GM23338 (cell line): ENCODE measurements around the gene PKHD1. TPM values are rescaled to one million over a fixed set of nuclear protein-coding genes. Genes with fewer than 3 reads are reported as not detected.
A peak's percentile ranks its signal among the peaks of the same experiment; 100 is the strongest.

Experiments used
- ATAC-seq: fragments of 200-7000 bp; cut with Tn5 transposase; 3 replicates; pipeline ENCODE4 v1.9.1; 2020
- DNase-seq: peaks from one replicate; pipeline ENCODE4 v3.0.0-alpha.2; 2015; ENCODE audit warnings: low spot score
- H2AFZ ChIP-seq: fragments of 200-600 bp; sonication (generic); 2 replicates; pipeline ENCODE4 v1.8.0; 2016; ENCODE audit warnings: antibody characterized with exemption, mild to moderate bottlenecking, moderate library complexity
- H3F3A ChIP-seq: fragments of 200-600 bp; sonication (generic); replicated peaks from 2 replicates; pipeline ENCODE4 v1.8.0; 2017; ENCODE audit warnings: antibody characterized with exemption, mixed run types, low read depth
- H3K27ac ChIP-seq: fragments of 200-600 bp; sonication (generic); 2 replicates; pipeline ENCODE4 v1.6.1; 2016; ENCODE audit warnings: low read depth
- H3K27me3 ChIP-seq: fragments of 200-600 bp; sonication (generic); 2 replicates; pipeline ENCODE4 v1.8.0; 2016; ENCODE audit warnings: mild to moderate bottlenecking, mixed run types, moderate library complexity; ENCODE audit not compliant: insufficient read depth
- H3K36me3 ChIP-seq: fragments of 200-600 bp; sonication (generic); 2 replicates; pipeline ENCODE4 v1.8.0; 2016; ENCODE audit warnings: mild to moderate bottlenecking; ENCODE audit not compliant: insufficient read depth
- H3K4me1 ChIP-seq: fragments of 200-600 bp; sonication (generic); 2 replicates; pipeline ENCODE4 v1.8.0; 2016; ENCODE audit warnings: mild to moderate bottlenecking, moderate library complexity; ENCODE audit not compliant: insufficient read depth
- H3K4me2 ChIP-seq: fragments of 200-600 bp; sonication (generic); 2 replicates; pipeline ENCODE4 v1.7.1; 2017; ENCODE audit warnings: mixed run types
- H3K4me3 ChIP-seq: fragments of 200-600 bp; sonication (generic); 2 replicates; pipeline ENCODE4 v1.6.1; 2016; ENCODE audit warnings: mixed run types
- H3K79me2 ChIP-seq: fragments of 200-600 bp; sonication (generic); replicated peaks from 2 replicates; pipeline ENCODE4 v1.8.0; 2017; ENCODE audit warnings: mild to moderate bottlenecking; ENCODE audit not compliant: insufficient read depth
- H3K9me2 ChIP-seq: fragments of 200-600 bp; sonication (generic); 2 replicates; pipeline ENCODE4 v1.8.0; 2017; ENCODE audit not compliant: insufficient read depth
- H4K20me1 ChIP-seq: fragments of 200-600 bp; sonication (generic); replicated peaks from 2 replicates; pipeline ENCODE4 v1.8.0; 2017; ENCODE audit warnings: mild to moderate bottlenecking; ENCODE audit not compliant: insufficient read depth
- H3K27ac Mint-ChIP-seq: 2 replicates; pipeline ENCODE4 v1.8.0; 2020; ENCODE audit warnings: inconsistent platforms, mild to moderate bottlenecking, moderate library complexity, mixed read lengths
- H3K27me3 Mint-ChIP-seq: 3 replicates; pipeline ENCODE4 v1.8.0; 2022; ENCODE audit warnings: low read depth, mild to moderate bottlenecking, moderate library complexity, mixed read lengths, inconsistent platforms; ENCODE audit not compliant: insufficient read depth, poor library complexity
- H3K36me3 Mint-ChIP-seq: 3 replicates; pipeline ENCODE4 v1.8.0; 2021; ENCODE audit warnings: low read depth, mild to moderate bottlenecking, inconsistent platforms, moderate library complexity, mixed read lengths
- H3K4me1 Mint-ChIP-seq: 3 replicates; pipeline ENCODE4 v1.8.0; 2020; ENCODE audit warnings: mild to moderate bottlenecking, inconsistent platforms, mixed read lengths
- H3K4me3 Mint-ChIP-seq: 3 replicates; pipeline ENCODE4 v1.8.0; 2021; ENCODE audit warnings: moderate library complexity, mild to moderate bottlenecking, inconsistent platforms, mixed read lengths
- H3K9me3 Mint-ChIP-seq: 3 replicates; pipeline ENCODE4 v1.8.0; 2020; ENCODE audit warnings: moderate library complexity, mild to moderate bottlenecking, inconsistent platforms, mixed read lengths
- EZH2 ChIP-seq: fragments of 200-600 bp; sonication (generic); IDR thresholded peaks from one replicate; pipeline ENCODE4 v1.8.0; 2017; ENCODE audit warnings: antibody characterized with exemption, mild to moderate bottlenecking, low read depth; ENCODE audit not compliant: unreplicated experiment
- JUNB ChIP-seq: IDR thresholded peaks from one replicate; pipeline ENCODE4 v1.6.1; 2016; ENCODE audit warnings: antibody characterized with exemption; ENCODE audit not compliant: unreplicated experiment
- NANOG ChIP-seq: IDR thresholded peaks from 2 replicates; pipeline ENCODE4 v1.6.1; 2016; ENCODE audit warnings: antibody characterized with exemption, borderline replicate concordance
- POLR2AphosphoS5 ChIP-seq: IDR thresholded peaks from 2 replicates; pipeline ENCODE4 v1.6.1; 2016; ENCODE audit warnings: antibody characterized with exemption, low read depth
- REST ChIP-seq: IDR thresholded peaks from one replicate; pipeline ENCODE4 v1.6.1; 2018; ENCODE audit warnings: antibody characterized with exemption; ENCODE audit not compliant: unreplicated experiment
- STAT1 ChIP-seq: IDR thresholded peaks from one replicate; pipeline ENCODE4 v1.6.1; 2016; ENCODE audit warnings: antibody characterized with exemption; ENCODE audit not compliant: unreplicated experiment
- ZNF114 ChIP-seq: fragments of 250-450 bp; sonication (Bioruptor Pico); IDR thresholded peaks from 2 replicates; pipeline ENCODE4 v1.5.0; 2020; ENCODE audit warnings: mild to moderate bottlenecking, moderate library complexity
- ZNF331 ChIP-seq: fragments of 250-450 bp; sonication (Bioruptor Pico); IDR thresholded peaks from 2 replicates; pipeline ENCODE4 v1.5.0; 2020; ENCODE audit warnings: low read depth, mild to moderate bottlenecking, moderate library complexity
- polyA plus RNA-seq: library from polyadenylated mRNA; unstranded; fragments of >200 nt; fragmentation: Nextera tagmentation; extraction: Ambion mirVana; gene quantifications from 2 replicates; pipeline ENCODE4 v1.2.1, GENCODE V29; 2016
- total RNA-seq: library from RNA; depleted of rRNA; stranded (reverse); fragments of >200 nt; shearing (Covaris generic); gene quantifications from 2 replicates; pipeline ENCODE4 v1.2.3, GENCODE V29; 2014
- TF ChIP-seq, protein P1 (sequence below), 2 experiments: fragments of 200-600 bp in 1 of 2; sonication (generic) in 1 of 2; conservative IDR thresholded peaks; 2 replicates each; pipeline versions ENCODE4 v1.5.1 to v1.6.1; 2016 to 2017; ENCODE audit warnings: antibody characterized with exemption in 2 of 2, low read depth in 2 of 2, mild to moderate bottlenecking in 2 of 2, moderate library complexity in 1 of 2

Gene PKHD1
- total and polyA plus RNA-seq, 2 experiments from 2014 or later: 0.03 to 0.07 TPM

- TF ChIP-seq REST: no peak
- no peak for TF ChIP-seq POLR2AphosphoS5
- TF ChIP-seq NANOG: no peak
- no peak for TF ChIP-seq STAT1
- TF ChIP-seq ZNF331 (CRISPR knock-in tag): no peak
- TF ChIP-seq EZH2: no peak
- TF ChIP-seq ZNF114 (CRISPR knock-in tag): no peak
- TF ChIP-seq, protein P1, sequence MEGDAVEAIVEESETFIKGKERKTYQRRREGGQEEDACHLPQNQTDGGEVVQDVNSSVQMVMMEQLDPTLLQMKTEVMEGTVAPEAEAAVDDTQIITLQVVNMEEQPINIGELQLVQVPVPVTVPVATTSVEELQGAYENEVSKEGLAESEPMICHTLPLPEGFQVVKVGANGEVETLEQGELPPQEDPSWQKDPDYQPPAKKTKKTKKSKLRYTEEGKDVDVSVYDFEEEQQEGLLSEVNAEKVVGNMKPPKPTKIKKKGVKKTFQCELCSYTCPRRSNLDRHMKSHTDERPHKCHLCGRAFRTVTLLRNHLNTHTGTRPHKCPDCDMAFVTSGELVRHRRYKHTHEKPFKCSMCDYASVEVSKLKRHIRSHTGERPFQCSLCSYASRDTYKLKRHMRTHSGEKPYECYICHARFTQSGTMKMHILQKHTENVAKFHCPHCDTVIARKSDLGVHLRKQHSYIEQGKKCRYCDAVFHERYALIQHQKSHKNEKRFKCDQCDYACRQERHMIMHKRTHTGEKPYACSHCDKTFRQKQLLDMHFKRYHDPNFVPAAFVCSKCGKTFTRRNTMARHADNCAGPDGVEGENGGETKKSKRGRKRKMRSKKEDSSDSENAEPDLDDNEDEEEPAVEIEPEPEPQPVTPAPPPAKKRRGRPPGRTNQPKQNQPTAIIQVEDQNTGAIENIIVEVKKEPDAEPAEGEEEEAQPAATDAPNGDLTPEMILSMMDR (conservative IDR thresholded peaks at IDR 0.05; ENCODE audit: low read depth in 2 of 2): no peak
Observed at GRCh38 chr6:51574040-51574439, 513.4 kb downstream of the PKHD1 start (continued).

DNA sequence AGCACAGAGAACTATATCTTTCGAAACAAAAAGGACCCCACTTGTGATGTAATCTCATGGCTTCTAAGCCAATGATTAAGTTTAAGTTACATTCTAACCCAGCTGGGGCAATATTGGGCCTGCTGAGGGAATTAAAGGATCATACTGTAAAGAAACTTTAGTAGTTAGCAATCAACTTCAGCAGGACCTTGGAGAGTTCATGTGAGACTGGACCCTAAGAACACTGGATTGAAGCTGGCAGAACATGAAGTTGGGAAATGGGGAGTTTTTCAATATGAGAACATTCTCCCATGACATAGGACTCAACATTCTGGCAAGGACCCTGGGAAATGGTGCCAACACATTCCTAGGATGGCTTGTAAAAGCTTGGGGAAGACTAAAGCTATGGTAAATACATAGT, 516.2 kb downstream of the PKHD1 start:
- Histone ChIP-seq H4K20me1 (no peaks in the 10 kb centered on the region), H2AFZ (no peak overlapping the region), H3K79me2 (no peaks in the 10 kb centered on the region), H3F3A (no peaks in the 10 kb centered on the region), H3K27ac (no peak overlapping the region), H3K27me3 (no peaks in the 10 kb centered on the region), H3K4me1 (no peaks in the 10 kb centered on the region), H3K4me3 (no peak overlapping the region), H3K9me2 (no peaks in the 10 kb centered on the region), H3K4me2 (no peak overlapping the region), H3K36me3 (no peaks in the 10 kb centered on the region)
- H3K4me3 Mint-ChIP-seq: no peak overlapping the region
- TF ChIP-seq REST: peak; percentile 38
- no peak for TF ChIP-seq JUNB
- H3K4me1 Mint-ChIP-seq: peaks cover 5% of the 10 kb centered on the region; the same call in 2 of the 3 replicates
- no peak for DNase-seq
- no peaks in the 10 kb centered on the region for H3K36me3 Mint-ChIP-seq
- peaks cover 2% of the 10 kb centered on the region for H3K27me3 Mint-ChIP-seq
- no peaks in the 10 kb centered on the region; the same call in 2 of the 3 replicates for H3K9me3 Mint-ChIP-seq
- no peak for ATAC-seq
- no peak overlapping the region for H3K27ac Mint-ChIP-seq
